IPS DF 6.9 (cell line): ENCODE results near the gene IQCK.

Experiments
- DNase-seq: peaks from one replicate; pipeline ENCODE4 v3.0.0-alpha.2; 2013; ENCODE audit warnings: low read depth, low spot score
- H3K27ac ChIP-seq: one replicate; pipeline ENCODE4 v1.5.1; 2013; ENCODE audit warnings: low read length, control low read depth
- H3K27me3 ChIP-seq: 2 replicates; pipeline ENCODE4 v1.6.1; 2013; ENCODE audit warnings: mild to moderate bottlenecking, low read length; ENCODE audit not compliant: control insufficient read depth, insufficient read depth
- H3K36me3 ChIP-seq: 2 replicates; pipeline ENCODE4 v1.6.1; 2013; ENCODE audit warnings: low read length; ENCODE audit not compliant: control insufficient read depth, insufficient read depth
- H3K4me1 ChIP-seq: 2 replicates; pipeline ENCODE4 v1.6.1; 2013; ENCODE audit warnings: low read length; ENCODE audit not compliant: control insufficient read depth, insufficient read depth
- H3K4me3 ChIP-seq: 2 replicates; pipeline ENCODE4 v1.5.1; 2013; ENCODE audit warnings: mild to moderate bottlenecking, low read length
- H3K9me3 ChIP-seq: 2 replicates; pipeline ENCODE4 v1.6.1; 2013; ENCODE audit warnings: low read length, inconsistent platforms; ENCODE audit not compliant: control insufficient read depth, insufficient read depth
- WGBS: extraction: QIAGEN DNeasy Blood & Tissue Kit; methylation state at CpG from one replicate; pipeline ENCODE4 v1.1.7; 2013; ENCODE audit warnings: mixed read lengths, missing lambda C conversion rate; ENCODE audit not compliant: insufficient read length, insufficient coverage; 5-methylcytosine and 5-hydroxymethylcytosine counted together

IQCK gene

GRCh38 chr16:19718624-19718965, 524 bp downstream of the IQCK start:
- H3K4me3 ChIP-seq = peak overlapping the region; percentile 71
- DNase-seq = no peak
- H3K9me3 ChIP-seq = no peaks in the 10 kb centered on the region
- no CpG with 5 or more reads among the region's 21 CpGs for WGBS
- no peak overlapping the region for H3K27ac ChIP-seq
- no peaks in the 10 kb centered on the region for H3K27me3 ChIP-seq
- peaks cover 6% of the 10 kb centered on the region for H3K36me3 ChIP-seq
- no peaks in the 10 kb centered on the region for H3K4me1 ChIP-seq

GRCh38 chr16:19722269-19722952, 4.3 kb downstream of the IQCK start:
- H3K27ac ChIP-seq = no peak overlapping the region
- no peaks in the 10 kb centered on the region for H3K36me3 ChIP-seq
- H3K9me3 ChIP-seq = no peaks in the 10 kb centered on the region
- WGBS = no CpG with 5 or more reads among the region's 11 CpGs
- H3K27me3 ChIP-seq = no peaks in the 10 kb centered on the region
- DNase-seq = no peak
- H3K4me1 ChIP-seq = no peaks in the 10 kb centered on the region
- no peak overlapping the region for H3K4me3 ChIP-seq

- no peak overlapping the region for H3K4me3 ChIP-seq
- 100% methylated on average over 1 of the region's 7 CpGs for WGBS
- no peaks in the 10 kb centered on the region for H3K9me3 ChIP-seq
- no peak for DNase-seq
- H3K36me3 ChIP-seq = no peaks in the 10 kb centered on the region
- H3K27me3 ChIP-seq = no peaks in the 10 kb centered on the region
- H3K4me1 ChIP-seq = no peaks in the 10 kb centered on the region
- no peak overlapping the region for H3K27ac ChIP-seq
Measured at GRCh38 chr16:19722981-19723380, 4.9 kb downstream of the IQCK start.

- H3K4me1 ChIP-seq = no peaks in the 10 kb centered on the region
- no CpG with 5 or more reads among the region's 3 CpGs for WGBS
- H3K36me3 ChIP-seq = no peaks in the 10 kb centered on the region
- H3K27me3 ChIP-seq = no peaks in the 10 kb centered on the region
- H3K4me3 ChIP-seq = no peak overlapping the region
- no peak overlapping the region for H3K27ac ChIP-seq
- H3K9me3 ChIP-seq = no peaks in the 10 kb centered on the region
- no peak for DNase-seq
Measured at GRCh38 chr16:19728636-19728965, 10.5 kb downstream of the IQCK start.

GRCh38 chr16:19733551-19733950, 15.5 kb downstream of the IQCK start:
- WGBS = no CpG with 5 or more reads among the region's 6 CpGs
- DNase-seq = no peak
- Histone ChIP-seq H3K27ac (no peak overlapping the region), H3K9me3 (no peaks in the 10 kb centered on the region), H3K4me1 (no peaks in the 10 kb centered on the region), H3K36me3 (no peaks in the 10 kb centered on the region), H3K4me3 (no peak overlapping the region), H3K27me3 (no peaks in the 10 kb centered on the region)

GRCh38 chr16:19735074-19735867, 17.2 kb downstream of the IQCK start:
- no peak for DNase-seq
- Histone ChIP-seq H3K4me3 (no peak overlapping the region), H3K4me1 (no peaks in the 10 kb centered on the region), H3K36me3 (no peaks in the 10 kb centered on the region), H3K27me3 (no peaks in the 10 kb centered on the region), H3K27ac (no peak overlapping the region), H3K9me3 (no peaks in the 10 kb centered on the region)
- WGBS = no CpG with 5 or more reads among the region's 9 CpGs

- Histone ChIP-seq H3K36me3 (no peaks in the 10 kb centered on the region), H3K9me3 (no peaks in the 10 kb centered on the region), H3K4me1 (no peaks in the 10 kb centered on the region), H3K4me3 (no peak overlapping the region), H3K27ac (no peak overlapping the region), H3K27me3 (no peaks in the 10 kb centered on the region)
- no CpG with 5 or more reads among the region's 12 CpGs for WGBS
- DNase-seq = no peak
Measured at GRCh38 chr16:19737306-19738038, 19.4 kb downstream of the IQCK start.

- Histone ChIP-seq H3K4me3 (no peak overlapping the region), H3K27ac (no peak overlapping the region), H3K36me3 (no peaks in the 10 kb centered on the region), H3K4me1 (no peaks in the 10 kb centered on the region), H3K27me3 (no peaks in the 10 kb centered on the region), H3K9me3 (no peaks in the 10 kb centered on the region)
- no peak for DNase-seq
- no CpG with 5 or more reads among the region's 1 CpG for WGBS
Measured at GRCh38 chr16:19741354-19741753, 23.3 kb downstream of the IQCK start.

- no peaks in the 10 kb centered on the region for H3K27me3 ChIP-seq
- H3K9me3 ChIP-seq = no peaks in the 10 kb centered on the region
- no peak overlapping the region for H3K27ac ChIP-seq
- no peak overlapping the region for H3K4me3 ChIP-seq
- no peaks in the 10 kb centered on the region for H3K4me1 ChIP-seq
- DNase-seq = no peak
- H3K36me3 ChIP-seq = no peaks in the 10 kb centered on the region
Measured at GRCh38 chr16:19743816-19744159, 25.7 kb downstream of the IQCK start.

- no peaks in the 10 kb centered on the region for H3K4me1 ChIP-seq
- H3K36me3 ChIP-seq = no peaks in the 10 kb centered on the region
- H3K4me3 ChIP-seq = no peak overlapping the region
- H3K27ac ChIP-seq = no peak overlapping the region
- no peak for DNase-seq
- no peaks in the 10 kb centered on the region for H3K9me3 ChIP-seq
- no peaks in the 10 kb centered on the region for H3K27me3 ChIP-seq
- WGBS = no CpG with 5 or more reads among the region's 3 CpGs
Measured at GRCh38 chr16:19744670-19745069, 26.6 kb downstream of the IQCK start.
